Suprapubic skin (tissue), 4 donors: ENCODE measurements around the gene SCIMP. TPM values are rescaled to one million over a fixed set of nuclear protein-coding genes. Genes with fewer than 3 reads are reported as not detected.
"Not testable (repeated sequence)": the region's sequence is repeated elsewhere in the genome, so short reads cannot be mapped to it uniquely, and the experiment has no call there.

Experiments used
- DNase-seq, 2 donors: peaks; one replicate each; pipeline ENCODE4 v3.0.0-alpha.2; 2019; ENCODE audit warnings: low spot score in 2 of 2
- H3K27ac ChIP-seq: fragments of 200-600 bp; sonication (generic); one replicate; pipeline ENCODE4 v1.5.1; 2019
- H3K27me3 ChIP-seq: fragments of 200-600 bp; sonication (generic); one replicate; pipeline ENCODE4 v1.5.1; 2019
- H3K36me3 ChIP-seq: fragments of 200-600 bp; sonication (generic); one replicate; pipeline ENCODE4 v1.5.1; 2019
- H3K4me1 ChIP-seq: fragments of 200-600 bp; sonication (generic); one replicate; pipeline ENCODE4 v1.5.1; 2019
- H3K4me3 ChIP-seq: fragments of 200-600 bp; sonication (generic); one replicate; pipeline ENCODE4 v1.5.1; 2019; ENCODE audit warnings: mild to moderate bottlenecking
- H3K9me3 ChIP-seq: fragments of 200-600 bp; sonication (generic); one replicate; pipeline ENCODE4 v1.5.1; 2019
- CTCF ChIP-seq, 2 donors: fragments of 200-600 bp in 1 of 2; fragments of 450-650 bp in 1 of 2; sonication (generic) in 1 of 2; IDR thresholded peaks; one replicate each; pipeline ENCODE4 v1.5.1; 2016 to 2019; ENCODE audit warnings: antibody characterized with exemption in 2 of 2, mild to moderate bottlenecking in 1 of 2, moderate library complexity in 1 of 2
- EP300 ChIP-seq: sonication (generic); formaldehyde crosslinking; IDR thresholded peaks from one replicate; pipeline ENCODE4 v1.6.1; 2017; ENCODE audit warnings: antibody characterized with exemption
- POLR2A ChIP-seq, 2 donors: fragments of 450-650 bp; IDR thresholded peaks; one replicate each; pipeline ENCODE4 v1.6.1; 2017; ENCODE audit warnings: antibody characterized with exemption in 2 of 2, mild to moderate bottlenecking in 2 of 2, moderate library complexity in 2 of 2
- POLR2AphosphoS5 ChIP-seq, 3 donors: sonication (generic); formaldehyde crosslinking; IDR thresholded peaks; one replicate each; pipeline ENCODE4 v1.6.1; 2017; ENCODE audit warnings: antibody characterized with exemption in 3 of 3
- WGBS: methylation state at CpG from one replicate; pipeline ENCODE4 v1.1.5; 2018; 5-methylcytosine and 5-hydroxymethylcytosine counted together
- total RNA-seq, 4 donors: library from RNA; depleted of rRNA; stranded (reverse); fragments of >200 nt; gene quantifications; one replicate each; pipeline ENCODE4 v1.1.0, GENCODE V29; 2016

Gene SCIMP
- total RNA-seq, 4 donors from 2014 or later = not detected

DNA sequence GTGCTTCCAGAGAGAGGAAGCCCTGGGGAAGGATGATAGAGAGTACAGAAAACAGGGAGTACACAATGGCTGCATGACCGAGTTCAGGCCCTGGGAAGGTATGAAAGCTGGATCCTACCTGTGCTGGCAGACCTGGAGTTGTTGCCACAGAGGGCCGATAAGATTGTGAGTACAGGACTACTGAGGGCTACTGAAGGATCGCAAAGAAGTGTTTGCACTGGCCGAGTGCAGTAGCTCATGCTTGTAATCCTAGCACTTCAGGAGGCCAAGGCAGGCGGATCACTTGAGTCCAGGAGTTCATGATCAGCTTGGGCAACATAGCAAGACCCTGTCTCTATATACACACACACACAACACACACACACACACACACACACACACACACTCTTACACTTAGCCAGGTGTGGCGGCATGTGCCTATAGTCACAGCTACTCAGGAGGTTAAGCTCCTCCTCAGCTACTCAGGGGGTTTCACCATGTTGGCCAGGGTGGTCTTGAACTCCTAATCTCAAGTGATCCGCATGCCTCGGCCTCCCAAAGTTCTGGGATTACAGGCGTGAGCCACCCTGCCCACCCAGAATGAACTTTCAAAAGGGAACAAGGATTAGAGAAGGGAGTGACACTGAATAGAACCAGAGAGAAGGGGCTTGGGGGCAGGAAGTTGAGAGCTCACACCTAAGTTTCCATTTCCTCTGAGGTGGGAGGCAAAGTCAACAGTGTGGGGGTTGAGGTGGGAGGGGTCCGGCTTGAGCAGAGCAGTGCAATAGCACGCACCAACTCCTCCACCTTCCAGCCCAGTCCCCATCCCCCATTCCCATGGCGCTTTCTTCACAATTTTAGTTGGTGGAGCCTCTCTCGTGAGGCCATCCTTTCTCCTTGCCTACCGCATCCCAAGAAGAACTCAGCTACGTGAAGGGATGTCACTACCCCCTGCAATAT is 7.5 kb downstream of the SCIMP start:
- H3K27ac ChIP-seq = no peak overlapping the region
- H3K27me3 ChIP-seq = no peaks in the 10 kb centered on the region
- no peaks in the 10 kb centered on the region for H3K4me1 ChIP-seq
- H3K9me3 ChIP-seq = no peaks in the 10 kb centered on the region
- H3K4me3 ChIP-seq = no peak overlapping the region
- no peak for DNase-seq
- peaks cover 14% of the 10 kb centered on the region for H3K36me3 ChIP-seq
- TF ChIP-seq EP300 (no peak), CTCF (IDR thresholded peaks at IDR 0.05) (no peak), POLR2AphosphoS5 (IDR thresholded peaks at IDR 0.05) (no peak), POLR2A (IDR thresholded peaks at IDR 0.05) (no peak)
- WGBS = 96% methylated on average over 15 of the region's 15 CpGs

- peaks cover 16% of the 10 kb centered on the region for H3K36me3 ChIP-seq
- H3K27ac ChIP-seq = no peak overlapping the region
- no peak for DNase-seq
- no peak overlapping the region for H3K4me3 ChIP-seq
- no peaks in the 10 kb centered on the region for H3K27me3 ChIP-seq
- TF ChIP-seq EP300 (no peak), POLR2AphosphoS5 (IDR thresholded peaks at IDR 0.05) (no peak), POLR2A (IDR thresholded peaks at IDR 0.05) (no peak), CTCF (IDR thresholded peaks at IDR 0.05) (no peak)
- H3K9me3 ChIP-seq = no peaks in the 10 kb centered on the region
- WGBS = 93% methylated on average over 17 of the region's 17 CpGs
- no peaks in the 10 kb centered on the region for H3K4me1 ChIP-seq
Observed at GRCh38 chr17:5225668-5226457, 8.8 kb downstream of the SCIMP start.

DNA sequence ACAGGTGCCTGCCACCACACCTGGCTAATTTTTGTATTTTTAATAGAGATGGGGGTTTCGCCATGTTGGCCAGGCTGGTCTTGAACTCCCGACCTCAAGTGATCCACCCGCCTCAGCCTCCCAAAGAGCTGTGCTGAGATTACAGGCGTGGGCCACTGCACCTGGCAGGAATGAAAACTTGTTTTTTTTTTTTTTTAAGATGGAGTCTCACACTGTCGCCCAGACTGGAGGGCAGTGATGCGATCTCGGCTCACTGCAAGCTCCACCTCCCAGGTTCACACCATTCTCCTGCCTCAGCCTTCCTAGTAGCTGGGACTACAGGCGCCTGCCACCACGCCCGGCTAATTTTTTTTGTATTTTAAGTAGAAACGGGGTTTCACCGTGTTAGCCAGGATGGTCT is 12.7 kb downstream of the SCIMP start:
- H3K36me3 ChIP-seq = peaks cover 15% of the 10 kb centered on the region
- not testable (repeated sequence) for H3K4me1 ChIP-seq, H3K27me3 ChIP-seq, H3K9me3 ChIP-seq, H3K4me3 ChIP-seq, DNase-seq, H3K27ac ChIP-seq
- WGBS = 94% methylated on average over 12 of the region's 12 CpGs

DNA sequence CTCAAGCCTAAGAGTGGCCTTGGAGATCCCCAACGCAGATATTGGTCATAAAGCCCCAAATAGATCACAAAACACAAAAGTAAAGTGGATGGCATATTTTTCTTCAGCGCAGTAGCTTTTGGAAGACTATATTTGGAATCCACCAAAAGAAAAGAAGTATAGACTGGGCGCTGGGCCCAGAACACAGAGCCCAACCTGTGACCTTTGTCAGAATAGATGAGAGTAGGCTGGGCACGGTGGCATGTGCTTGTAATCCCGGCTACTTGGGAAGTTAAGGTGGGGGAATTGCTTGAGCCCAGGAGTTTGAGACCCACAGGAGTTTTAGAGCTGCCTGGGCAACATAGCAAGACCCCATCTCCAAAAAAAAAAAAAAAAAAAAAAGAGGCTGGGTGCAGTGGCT is 14.6 kb downstream of the SCIMP start:
- Histone ChIP-seq H3K4me1 (no peaks in the 10 kb centered on the region), H3K27me3 (no peaks in the 10 kb centered on the region), H3K36me3 (peaks cover 31% of the 10 kb centered on the region), H3K27ac (no peak overlapping the region), H3K4me3 (no peak overlapping the region), H3K9me3 (no peaks in the 10 kb centered on the region)
- no peak for TF ChIP-seq CTCF (IDR thresholded peaks at IDR 0.05)
- no peak for TF ChIP-seq POLR2AphosphoS5 (IDR thresholded peaks at IDR 0.05)
- TF ChIP-seq EP300 = no peak
- TF ChIP-seq POLR2A (IDR thresholded peaks at IDR 0.05) = no peak
- 92% methylated on average over 5 of the region's 5 CpGs for WGBS
- DNase-seq = no peak

DNA sequence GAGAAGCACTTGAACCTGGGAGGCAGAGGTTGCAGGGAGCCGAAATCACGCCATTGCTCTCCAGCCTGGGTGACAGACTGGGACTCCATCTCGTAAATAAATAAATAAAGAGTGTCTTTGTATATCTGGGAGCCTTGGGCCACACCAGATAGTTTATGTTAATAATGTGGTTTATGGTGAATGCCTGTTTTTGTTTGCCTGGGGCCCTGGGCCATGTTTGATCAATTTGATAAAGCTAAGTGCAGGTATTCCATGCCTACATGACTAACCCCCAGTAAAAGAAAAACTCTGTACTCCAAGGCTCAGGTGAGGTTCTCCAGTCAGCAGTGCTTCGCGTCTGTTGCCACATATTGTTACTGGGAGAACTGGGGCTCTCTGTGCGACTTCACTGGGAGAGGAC is 15.1 kb downstream of the SCIMP start:
- H3K4me1 ChIP-seq = no peaks in the 10 kb centered on the region
- no peak for TF ChIP-seq CTCF (IDR thresholded peaks at IDR 0.05)
- TF ChIP-seq POLR2A (IDR thresholded peaks at IDR 0.05) = no peak
- TF ChIP-seq POLR2AphosphoS5 (IDR thresholded peaks at IDR 0.05) = no peak
- TF ChIP-seq EP300 = no peak

GRCh38 chr17:5217562-5217961 is 17.1 kb downstream of the SCIMP start:
- not testable (repeated sequence) for DNase-seq, H3K9me3 ChIP-seq, H3K27ac ChIP-seq, H3K4me1 ChIP-seq, H3K27me3 ChIP-seq, H3K4me3 ChIP-seq
- 96% methylated on average over 4 of the region's 5 CpGs for WGBS
- H3K36me3 ChIP-seq = peaks cover 30% of the 10 kb centered on the region

More for the DNA sequence above, 15.1 kb downstream of the SCIMP start:
- Histone ChIP-seq H3K9me3 (no peaks in the 10 kb centered on the region), H3K36me3 (peaks cover 31% of the 10 kb centered on the region), H3K27ac (no peak overlapping the region), H3K4me3 (no peak overlapping the region), H3K27me3 (no peaks in the 10 kb centered on the region)
- WGBS = 87% methylated on average over 6 of the region's 6 CpGs
- DNase-seq = no peak
